Measurements from ENCODE around the gene TMBIM1.
"Not testable (repeated sequence)": the region's sequence is repeated elsewhere in the genome, so short reads cannot be mapped to it uniquely, and the experiment has no call there.

The TMBIM1 gene

GRCh38 chr2:218317835-218318234 is 25.5 kb upstream of the TMBIM1 start:
- H3K27ac ChIP-seq, result no peak overlapping the region

GRCh38 chr2:218317303-218317630 is 25.0 kb upstream of the TMBIM1 start:
- no peak overlapping the region for H3K27ac ChIP-seq
- TF ChIP-seq CTCF (IDR thresholded peaks at IDR 0.05) (no peak), ZFX (IDR thresholded peaks at IDR 0.05; ENCODE audit: borderline replicate concordance) (no peak)

More at GRCh38 chr2:218317835-218318234, 25.5 kb upstream of the TMBIM1 start:
- TF ChIP-seq ZFX (IDR thresholded peaks at IDR 0.05; ENCODE audit: borderline replicate concordance) (no peak), CTCF (IDR thresholded peaks at IDR 0.05) (no peak)

GRCh38 chr2:218315397-218315796 is 23.1 kb upstream of the TMBIM1 start:
- TF ChIP-seq CTCF (IDR thresholded peaks at IDR 0.05) (no peak), ZFX (IDR thresholded peaks at IDR 0.05; ENCODE audit: borderline replicate concordance) (no peak)
- H3K27ac ChIP-seq, result no peak overlapping the region

GRCh38 chr2:218314764-218315163 is 22.5 kb upstream of the TMBIM1 start:
- not testable (repeated sequence) for H3K27ac ChIP-seq

- peak overlapping the region; percentile 96 for H3K27ac ChIP-seq
- TF ChIP-seq ZFX (IDR thresholded peaks at IDR 0.05; ENCODE audit: borderline replicate concordance), result no peak
- TF ChIP-seq CTCF (IDR thresholded peaks at IDR 0.05), result no peak
These were observed 21.1 kb upstream of the TMBIM1 start for GRCh38 chr2:218313356-218313755.

GRCh38 chr2:218312267-218312756 is 20.0 kb upstream of the TMBIM1 start:
- peak overlapping the region; percentile 96 for H3K27ac ChIP-seq

GRCh38 chr2:218311541-218312266 is 19.4 kb upstream of the TMBIM1 start:
- peak overlapping the region; percentile 96 for H3K27ac ChIP-seq

More at GRCh38 chr2:218312267-218312756, 20.0 kb upstream of the TMBIM1 start:
- TF ChIP-seq ZFX (IDR thresholded peaks at IDR 0.05; ENCODE audit: borderline replicate concordance) (no peak), CTCF (IDR thresholded peaks at IDR 0.05) (no peak)

- peak overlapping the region; percentile 96 for H3K27ac ChIP-seq
- TF ChIP-seq ZFX (IDR thresholded peaks at IDR 0.05; ENCODE audit: borderline replicate concordance) (no peak), CTCF (IDR thresholded peaks at IDR 0.05) (no peak)
These were observed 18.7 kb upstream of the TMBIM1 start for GRCh38 chr2:218310853-218311540.

All from 22Rv1 (cell line).